HG02623 (cell line): ENCODE measurements around the gene CD248.
"Not testable (repeated sequence)": the region's sequence is repeated elsewhere in the genome, so short reads cannot be mapped to it uniquely, and the experiment has no call there.

ENCODE experiments used
- ATAC-seq: cut with Tn5 transposase; IDR thresholded peaks from one replicate; pipeline ENCODE4 v1.9.1; 2021; ENCODE audit warnings: moderate library complexity; ENCODE audit not compliant: unreplicated experiment

CD248 gene

GRCh38 chr11:66277471-66278362 lies 39.1 kb downstream of the CD248 start, which contains the start of gene CNIH2:
TSS of gene CNIH2 (plus strand) at chr11:66278175. CDS start at chr11:66278457, 282 bp downstream.
- no peak for ATAC-seq

- not testable (repeated sequence) for ATAC-seq
Measured at GRCh38 chr11:66277064-66277463, 39.8 kb downstream of the CD248 start.

DNA sequence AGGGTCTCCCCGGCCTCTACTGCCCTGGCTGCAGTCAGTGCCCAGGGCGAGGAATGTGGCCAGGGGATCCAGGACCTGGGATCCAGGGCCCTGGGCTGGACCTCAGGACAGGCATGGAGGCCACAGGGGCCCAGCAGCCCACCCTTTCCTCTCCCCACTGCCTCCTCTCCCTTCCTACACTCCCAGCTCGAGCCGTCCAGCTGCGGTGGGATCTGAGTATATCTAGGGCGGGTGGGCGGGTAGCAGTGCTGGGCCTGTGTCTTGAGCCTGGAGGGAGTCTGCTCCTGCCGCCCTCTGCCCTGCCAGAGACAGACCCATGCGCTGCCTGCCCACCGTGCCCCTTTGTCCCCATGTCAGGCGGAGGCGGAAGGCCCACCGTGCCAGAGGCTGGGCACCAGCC lies 40.2 kb downstream of the CD248 start:
- not testable (repeated sequence) for ATAC-seq

- ATAC-seq: no peak
Measured at GRCh38 chr11:66275984-66276612, 40.7 kb downstream of the CD248 start.

DNA sequence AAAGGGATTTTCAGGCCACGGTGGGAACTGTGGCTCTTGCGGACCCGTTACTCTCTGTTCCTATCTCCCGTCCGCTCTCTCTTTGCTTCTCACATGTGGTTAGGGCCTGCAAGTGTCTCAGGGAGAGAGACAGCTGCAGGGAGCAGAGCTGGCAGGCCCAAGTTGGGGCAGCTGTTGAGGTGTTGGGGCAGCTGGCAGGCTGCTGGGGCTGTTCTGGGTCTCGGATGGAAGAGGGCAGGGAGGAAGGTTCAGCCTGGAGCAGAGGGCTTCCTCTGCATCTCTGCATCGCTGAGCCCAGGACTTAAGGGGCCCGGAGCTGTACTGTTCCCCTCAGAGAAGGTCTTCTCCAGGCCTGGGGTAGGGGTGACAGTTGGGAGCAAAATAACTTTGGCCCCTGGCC lies 41.4 kb downstream of the CD248 start:
- ATAC-seq: no peak

- no peak for ATAC-seq
Measured at GRCh38 chr11:66274219-66274618, 42.6 kb downstream of the CD248 start.

GRCh38 chr11:66272596-66272995 lies 44.2 kb downstream of the CD248 start:
- no peak for ATAC-seq

- no peak for ATAC-seq
Measured at GRCh38 chr11:66271816-66272215, 45.0 kb downstream of the CD248 start.

GRCh38 chr11:66268952-66269905 lies 47.6 kb downstream of the CD248 start:
- no peak for ATAC-seq

DNA sequence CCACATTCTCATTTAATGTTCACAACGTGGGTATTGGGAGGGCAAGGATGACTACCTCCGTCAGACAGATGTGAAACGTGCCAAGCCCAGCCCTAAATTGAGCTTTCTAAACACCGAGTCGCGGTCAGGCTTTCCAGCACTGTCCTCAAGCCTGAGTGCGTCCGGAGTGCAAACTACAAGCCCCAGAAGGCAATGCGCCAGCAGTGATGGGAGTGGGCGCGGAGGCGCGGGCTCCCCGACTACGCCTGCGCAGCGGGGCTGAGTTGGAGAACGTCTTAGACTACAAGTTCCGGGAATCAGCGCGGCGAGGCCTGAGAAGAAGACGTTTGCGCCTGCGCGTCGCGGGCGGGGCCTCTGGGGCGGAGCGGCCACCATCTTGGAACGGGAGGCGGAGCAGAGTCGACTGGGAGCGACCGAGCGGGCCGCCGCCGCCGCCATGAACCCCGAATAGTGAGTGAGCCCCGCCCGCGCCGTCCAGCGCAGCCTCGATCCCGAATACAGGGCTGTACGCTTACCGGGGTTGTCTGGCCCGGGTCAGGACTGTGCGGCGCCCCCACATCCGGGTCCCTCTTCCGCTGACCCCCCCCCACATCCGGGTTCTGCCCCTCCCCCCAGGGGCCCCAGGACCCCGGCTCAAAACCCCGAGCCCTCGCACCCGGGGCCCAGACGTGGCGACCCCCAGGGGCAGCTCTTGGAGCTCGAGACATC lies 48.4 kb downstream of the CD248 start, which contains the start of gene RAB1B:
RAB1B (plus strand) TSS at position 396 of the 708 bp plus-strand sequence; CDS start at position 437, 41 bp downstream.
- peak; percentile 78 for ATAC-seq

GRCh38 chr11:66267379-66268243 lies 49.2 kb downstream of the CD248 start:
- ATAC-seq: peak; percentile 38

- no peak for ATAC-seq
Measured at GRCh38 chr11:66267039-66267378, 49.8 kb downstream of the CD248 start.

- no peak for ATAC-seq
Measured at GRCh38 chr11:66266378-66267038, 50.3 kb downstream of the CD248 start.

- ATAC-seq: no peak
Measured at GRCh38 chr11:66265531-66266377, 51.1 kb downstream of the CD248 start.

DNA sequence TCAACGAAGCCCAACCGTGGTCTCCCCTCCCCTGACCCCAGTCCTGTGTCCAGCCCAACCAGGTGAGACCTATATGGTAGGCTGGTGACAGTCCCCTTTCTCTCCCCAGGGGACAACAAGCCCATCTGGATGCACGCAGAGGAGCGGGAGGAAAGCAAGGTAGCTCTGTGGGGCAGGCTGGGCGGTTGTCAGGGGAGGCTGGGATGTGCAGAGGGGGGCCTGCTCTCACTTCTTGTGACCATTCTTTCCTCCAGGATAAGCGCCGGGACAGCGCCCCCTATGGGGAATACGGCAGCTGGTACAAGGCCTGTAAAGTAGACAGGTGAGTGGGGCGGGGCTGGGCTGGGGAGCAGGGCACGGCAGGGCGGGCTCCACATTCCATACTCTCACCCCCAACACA lies 51.9 kb downstream of the CD248 start:
- no peak for ATAC-seq
